GM19438 (cell line): Measurements from ENCODE around the gene OGFOD3.
"Not testable (repeated sequence)": the region's sequence is repeated elsewhere in the genome, so short reads cannot be mapped to it uniquely, and the experiment has no call there.

Experiments
- ATAC-seq: cut with Tn5 transposase; IDR thresholded peaks from one replicate; pipeline ENCODE4 v1.9.1; 2021; ENCODE audit warnings: low read depth; ENCODE audit not compliant: unreplicated experiment

The OGFOD3 gene

GRCh38 chr17:82418001-82418986, at the start of gene OGFOD3, which contains the start of gene HEXD:
OGFOD3 (minus strand) TSS chr17:82418586; CDS start chr17:82418485, 101 bp downstream.
HEXD (plus strand) TSS chr17:82418347; CDS start chr17:82419800, 1,453 bp downstream.
- peak; percentile 87 for ATAC-seq

- no peak for ATAC-seq
These were observed 46.7 kb upstream of the OGFOD3 start for GRCh38 chr17:82465023-82465603.

GRCh38 chr17:82464567-82464929, 46.2 kb upstream of the OGFOD3 start:
- no peak for ATAC-seq

- ATAC-seq = no peak
These were observed 45.7 kb upstream of the OGFOD3 start for GRCh38 chr17:82463925-82464566.

- no peak for ATAC-seq
These were observed 45.0 kb upstream of the OGFOD3 start for GRCh38 chr17:82463391-82463790.

- ATAC-seq = no peak
These were observed 43.6 kb upstream of the OGFOD3 start for GRCh38 chr17:82461827-82462524.

GRCh38 chr17:82459936-82460335, 41.5 kb upstream of the OGFOD3 start:
- ATAC-seq = not testable (repeated sequence)

- no peak for ATAC-seq
These were observed 40.6 kb upstream of the OGFOD3 start for GRCh38 chr17:82458885-82459424.

GRCh38 chr17:82458179-82458884, 39.9 kb upstream of the OGFOD3 start, which contains the start of gene NARF:
NARF (plus strand) TSS chr17:82458741; CDS start chr17:82458804, 63 bp downstream.
- ATAC-seq = peak; percentile 96

GRCh38 chr17:82457929-82458178, 39.5 kb upstream of the OGFOD3 start:
- ATAC-seq = no peak

- ATAC-seq = no peak
These were observed 38.9 kb upstream of the OGFOD3 start for GRCh38 chr17:82457073-82457928.

GRCh38 chr17:82453706-82454105, 35.3 kb upstream of the OGFOD3 start:
- not testable (repeated sequence) for ATAC-seq

GRCh38 chr17:82453151-82453550, 34.8 kb upstream of the OGFOD3 start:
- ATAC-seq = not testable (repeated sequence)

GRCh38 chr17:82452162-82452561, 33.8 kb upstream of the OGFOD3 start:
- no peak for ATAC-seq

GRCh38 chr17:82450357-82451106, 32.1 kb upstream of the OGFOD3 start, which contains the start of gene CYBC1:
CYBC1 (minus strand) TSS chr17:82450752; CDS start chr17:82449254, 1,498 bp downstream.
- peak; percentile 57 for ATAC-seq

GRCh38 chr17:82449883-82450356, 31.5 kb upstream of the OGFOD3 start:
- ATAC-seq = no peak

GRCh38 chr17:82449131-82449882, 30.9 kb upstream of the OGFOD3 start:
- ATAC-seq = peak; percentile 53
